Measurements from ENCODE around the gene SMIM14.
A peak's percentile ranks its signal among the peaks of the same experiment; 100 is the strongest.
"Not testable (repeated sequence)": the region's sequence is repeated elsewhere in the genome, so short reads cannot be mapped to it uniquely, and the experiment has no call there.

SMIM14 gene

GRCh38 chr4:39667706-39668105 is 29.0 kb upstream of the SMIM14 start:
- H3K4me3 ChIP-seq (replicated peaks; ENCODE audit: low read depth, low read length): no peak overlapping the region
- TF ChIP-seq CTCF (IDR thresholded peaks at IDR 0.05; ENCODE audit: low read length, missing control alignments): no peak
- no peak for DNase-seq (ENCODE audit: low read depth)

GRCh38 chr4:39664828-39665731 is 26.4 kb upstream of the SMIM14 start:
- TF ChIP-seq CTCF (IDR thresholded peaks at IDR 0.05; ENCODE audit: low read length, missing control alignments): no peak
- DNase-seq (ENCODE audit: low read depth): peak; percentile 27
- no peak overlapping the region for H3K4me3 ChIP-seq (replicated peaks; ENCODE audit: low read depth, low read length)

GRCh38 chr4:39662683-39663082 is 24.0 kb upstream of the SMIM14 start:
- no peak overlapping the region for H3K4me3 ChIP-seq (replicated peaks; ENCODE audit: low read depth, low read length)
- TF ChIP-seq CTCF (IDR thresholded peaks at IDR 0.05; ENCODE audit: low read length, missing control alignments): no peak

GRCh38 chr4:39660757-39661156 is 22.1 kb upstream of the SMIM14 start:
- no peak for DNase-seq (ENCODE audit: low read depth)
- no peak overlapping the region for H3K4me3 ChIP-seq (replicated peaks; ENCODE audit: low read depth, low read length)
- TF ChIP-seq CTCF (IDR thresholded peaks at IDR 0.05; ENCODE audit: low read length, missing control alignments): no peak

More at GRCh38 chr4:39662683-39663082, 24.0 kb upstream of the SMIM14 start:
- DNase-seq (ENCODE audit: low read depth): no peak

GRCh38 chr4:39660045-39660444 is 21.4 kb upstream of the SMIM14 start:
- TF ChIP-seq CTCF (IDR thresholded peaks at IDR 0.05; ENCODE audit: low read length, missing control alignments): no peak
- no peak for DNase-seq (ENCODE audit: low read depth)
- no peak overlapping the region for H3K4me3 ChIP-seq (replicated peaks; ENCODE audit: low read depth, low read length)

- peak; percentile 66 for TF ChIP-seq CTCF (IDR thresholded peaks at IDR 0.05; ENCODE audit: low read length, missing control alignments)
- DNase-seq (ENCODE audit: low read depth): peak; percentile 49
- no peak overlapping the region for H3K4me3 ChIP-seq (replicated peaks; ENCODE audit: low read depth, low read length)
These were observed 20.1 kb upstream of the SMIM14 start for GRCh38 chr4:39658756-39659155.

- no peak overlapping the region for H3K4me3 ChIP-seq (replicated peaks; ENCODE audit: low read depth, low read length)
- no peak for TF ChIP-seq CTCF (IDR thresholded peaks at IDR 0.05; ENCODE audit: low read length, missing control alignments)
- no peak for DNase-seq (ENCODE audit: low read depth)
These were observed 18.8 kb upstream of the SMIM14 start for GRCh38 chr4:39657465-39657864.

- H3K4me3 ChIP-seq (replicated peaks; ENCODE audit: low read depth, low read length); DNase-seq (ENCODE audit: low read depth): not testable (repeated sequence)
These were observed 18.0 kb upstream of the SMIM14 start for GRCh38 chr4:39656638-39657037.
